Islet precursor cell (in vitro differentiated cells): ENCODE measurements around the gene ONECUT3.

ENCODE experiments used
- DNase-seq: peaks from one replicate; pipeline ENCODE4 v3.0.0-alpha.2; 2018

The ONECUT3 gene

DNA sequence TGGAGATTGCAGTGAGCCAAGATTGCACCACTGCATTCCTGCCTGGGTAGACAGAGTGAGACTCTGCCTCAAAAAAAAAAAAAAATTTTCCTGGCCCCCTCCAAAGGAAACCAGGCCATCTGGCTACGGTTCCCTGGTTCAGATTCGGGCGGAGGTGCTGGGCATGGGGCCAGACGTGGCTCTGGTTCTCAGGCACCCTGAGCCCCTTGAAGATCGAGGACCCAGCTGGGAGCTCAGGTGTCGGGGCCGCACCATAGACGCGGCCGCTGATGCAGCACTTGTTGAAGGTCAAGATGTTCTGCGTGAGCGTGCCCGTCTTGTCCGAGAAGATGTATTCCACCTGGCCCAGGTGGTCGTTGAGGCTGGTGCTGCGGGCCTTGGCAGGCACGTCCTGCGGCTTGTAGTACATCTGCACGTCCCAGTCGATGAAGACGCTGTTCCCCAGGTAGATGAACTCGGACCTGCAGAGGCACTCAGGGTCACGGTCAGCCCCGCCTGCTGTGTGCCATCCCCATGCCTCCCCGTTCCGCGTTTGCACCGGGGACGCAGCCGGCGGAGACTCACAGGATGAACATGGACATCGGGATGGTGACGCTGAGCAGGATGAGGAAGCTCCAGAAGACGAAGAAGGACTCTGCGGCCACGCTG is 46.5 kb downstream of the ONECUT3 start:
- DNase-seq, result no peak

DNA sequence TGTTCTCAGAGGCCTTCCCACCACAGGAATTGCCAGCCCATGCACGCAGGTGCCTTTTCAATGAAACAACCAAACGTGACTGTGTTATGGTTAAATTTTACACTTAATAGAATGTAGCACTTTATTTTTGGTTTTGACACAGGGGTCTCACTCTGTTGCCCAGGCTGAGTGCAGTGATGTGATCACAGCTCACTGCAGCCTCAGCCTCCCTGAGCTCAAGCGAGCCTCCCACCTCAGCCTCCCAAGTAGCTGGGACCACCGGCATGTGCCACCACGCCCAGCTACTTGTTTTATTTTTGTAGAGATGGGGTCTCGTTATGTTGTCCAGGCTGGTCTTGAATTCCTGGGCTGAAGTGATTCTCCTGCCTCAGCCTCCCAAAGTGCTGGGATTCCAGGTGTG is 51.6 kb downstream of the ONECUT3 start:
- DNase-seq, result no peak

GRCh38 chr19:1805401-1806183 is 52.3 kb downstream of the ONECUT3 start:
- DNase-seq, result no peak

DNA sequence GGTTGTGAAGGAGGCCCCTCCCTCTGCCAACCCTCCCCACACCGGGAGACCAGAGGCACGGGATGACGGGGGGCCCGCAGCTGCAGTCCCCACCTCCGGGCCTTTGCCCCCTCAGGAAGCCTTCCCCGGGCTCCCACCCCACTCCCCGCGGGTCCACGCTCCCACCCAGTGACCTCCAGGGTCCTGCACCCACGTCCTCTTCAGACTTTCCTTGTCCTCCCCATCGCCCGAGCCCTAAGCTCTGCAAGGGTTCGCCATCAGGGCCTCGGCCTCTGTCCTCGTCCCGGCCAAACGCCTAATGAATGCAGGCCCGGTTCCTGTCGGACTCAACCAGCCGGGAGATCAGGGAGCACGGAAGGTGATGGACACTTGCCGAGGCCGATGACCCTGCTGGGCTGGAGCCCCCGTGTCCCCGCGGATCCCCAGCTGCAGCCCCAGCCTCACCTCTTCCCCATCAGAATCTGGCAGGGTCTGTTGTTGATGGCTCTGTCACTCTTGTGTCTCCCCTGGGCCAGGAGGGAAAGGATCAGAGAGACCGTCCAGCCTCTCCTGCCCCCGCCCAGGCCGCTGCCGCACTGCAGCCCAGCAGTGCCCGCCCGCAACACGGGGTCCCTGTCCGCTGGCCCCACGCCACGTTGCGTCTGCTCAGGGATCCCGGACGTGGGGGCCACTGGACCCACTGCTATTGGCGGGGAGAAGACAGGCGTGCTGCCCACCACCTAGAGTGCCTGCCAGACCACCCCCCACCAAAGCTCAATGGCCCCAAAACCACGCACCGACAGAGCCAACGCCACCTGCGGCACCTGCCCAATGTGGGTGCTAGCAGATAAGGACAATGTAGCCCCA is 53.1 kb downstream of the ONECUT3 start:
- DNase-seq, result no peak

DNA sequence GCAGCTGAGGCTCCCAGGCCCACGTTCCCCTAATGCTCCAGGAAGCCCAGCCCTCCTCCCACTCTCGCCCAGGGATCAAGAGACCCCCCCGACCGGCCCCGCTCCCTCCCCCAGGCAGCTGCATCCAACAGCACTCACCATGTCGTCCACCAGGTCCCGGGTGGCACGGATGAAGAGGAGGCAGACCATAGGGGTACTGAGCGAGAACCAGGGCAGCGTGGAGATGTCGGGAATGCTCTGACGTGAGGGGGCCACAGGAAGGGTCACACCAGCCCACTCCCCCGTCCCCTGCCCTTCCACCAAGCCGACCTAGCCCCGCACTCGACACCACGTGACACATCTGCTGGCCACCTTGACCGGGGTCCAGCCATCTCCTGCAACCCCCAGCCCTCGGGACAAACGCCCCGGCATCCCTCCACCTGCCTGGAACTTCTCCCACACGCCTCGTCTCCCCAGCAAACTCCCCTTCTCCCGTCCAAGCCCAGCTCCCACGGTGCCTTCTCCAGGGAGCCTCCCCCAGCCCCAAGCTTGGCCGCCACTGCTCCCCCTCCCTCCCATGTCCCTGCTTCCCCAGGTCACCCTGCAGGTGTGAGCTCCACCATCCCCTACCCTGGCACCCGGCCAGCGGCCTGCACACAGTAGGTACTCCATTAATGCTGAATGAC is 53.9 kb downstream of the ONECUT3 start:
- DNase-seq, result no peak

GRCh38 chr19:1807695-1808394 is 54.5 kb downstream of the ONECUT3 start:
- DNase-seq, result no peak

- DNase-seq, result no peak
Observed at GRCh38 chr19:1808395-1808731, 55.1 kb downstream of the ONECUT3 start.

DNA sequence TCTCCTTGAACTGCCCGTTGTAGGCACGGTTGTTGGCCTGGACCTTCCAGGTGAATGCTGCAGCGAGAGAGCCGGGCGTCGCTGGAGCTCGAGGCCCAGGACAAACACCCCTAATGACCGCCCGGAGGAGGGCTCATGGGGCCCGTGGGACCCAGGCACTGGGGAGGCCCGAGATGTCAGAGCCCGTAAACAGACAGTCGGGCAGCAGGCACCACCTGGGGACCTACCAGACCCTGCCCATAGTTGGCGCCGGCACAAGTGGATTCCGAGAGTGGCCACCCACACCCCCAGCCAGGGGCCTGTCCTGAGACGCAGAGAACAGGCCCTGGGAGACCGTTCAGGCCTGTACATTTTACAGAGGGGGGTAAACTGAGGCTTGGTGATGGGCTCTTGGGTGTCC is 56.4 kb downstream of the ONECUT3 start:
- no peak for DNase-seq

DNA sequence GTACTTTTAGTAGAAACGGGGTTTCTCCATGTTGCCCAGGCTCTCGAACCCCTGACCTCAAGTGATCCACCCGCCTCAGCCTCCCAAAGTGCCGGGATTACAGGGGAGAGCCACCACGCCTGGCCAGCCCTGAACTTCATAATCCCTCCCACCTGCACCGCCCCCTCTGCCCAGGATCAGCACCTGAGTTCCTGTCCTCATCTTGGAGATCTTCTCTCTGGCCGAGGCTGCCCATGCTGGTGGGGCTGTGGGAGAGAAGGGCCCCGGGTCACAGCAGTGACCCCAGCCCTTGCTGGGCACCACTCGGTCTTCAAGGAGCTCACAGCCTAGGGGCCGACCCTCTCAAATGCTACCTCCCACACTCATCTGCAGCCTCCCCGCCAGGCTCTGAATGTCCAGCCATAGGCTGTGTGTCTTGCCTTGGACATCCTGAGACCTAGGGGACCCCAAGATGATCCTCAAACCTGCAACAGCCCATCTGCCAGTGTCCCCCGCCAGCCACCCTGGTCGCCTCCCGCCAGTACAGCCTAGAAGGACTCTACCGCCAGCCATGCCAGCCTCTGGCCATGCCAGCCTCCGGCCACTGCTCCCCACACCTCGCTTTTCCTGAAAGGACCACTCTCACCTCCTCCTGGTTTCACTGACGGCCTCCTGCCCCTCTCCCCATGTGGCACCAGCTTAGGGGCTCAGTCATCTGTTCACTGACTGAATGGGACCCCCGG is 57.3 kb downstream of the ONECUT3 start:
- DNase-seq, result no peak

GRCh38 chr19:1811472-1811894 is 58.2 kb downstream of the ONECUT3 start:
- peak; percentile 82 for DNase-seq

- no peak for DNase-seq
Observed at GRCh38 chr19:1811942-1812425, 58.7 kb downstream of the ONECUT3 start, which contains the start of gene ATP8B3. TSS of gene ATP8B3 (minus strand) at chr19:1812276. CDS start at chr19:1811736, 540 bp downstream.

- DNase-seq, result peak; percentile 99
Observed at GRCh38 chr19:1812426-1813191, 59.3 kb downstream of the ONECUT3 start.

GRCh38 chr19:1813192-1814182 is 60.2 kb downstream of the ONECUT3 start:
- DNase-seq, result no peak

- DNase-seq, result no peak
Observed at GRCh38 chr19:1814391-1814790, 61.1 kb downstream of the ONECUT3 start.

DNA sequence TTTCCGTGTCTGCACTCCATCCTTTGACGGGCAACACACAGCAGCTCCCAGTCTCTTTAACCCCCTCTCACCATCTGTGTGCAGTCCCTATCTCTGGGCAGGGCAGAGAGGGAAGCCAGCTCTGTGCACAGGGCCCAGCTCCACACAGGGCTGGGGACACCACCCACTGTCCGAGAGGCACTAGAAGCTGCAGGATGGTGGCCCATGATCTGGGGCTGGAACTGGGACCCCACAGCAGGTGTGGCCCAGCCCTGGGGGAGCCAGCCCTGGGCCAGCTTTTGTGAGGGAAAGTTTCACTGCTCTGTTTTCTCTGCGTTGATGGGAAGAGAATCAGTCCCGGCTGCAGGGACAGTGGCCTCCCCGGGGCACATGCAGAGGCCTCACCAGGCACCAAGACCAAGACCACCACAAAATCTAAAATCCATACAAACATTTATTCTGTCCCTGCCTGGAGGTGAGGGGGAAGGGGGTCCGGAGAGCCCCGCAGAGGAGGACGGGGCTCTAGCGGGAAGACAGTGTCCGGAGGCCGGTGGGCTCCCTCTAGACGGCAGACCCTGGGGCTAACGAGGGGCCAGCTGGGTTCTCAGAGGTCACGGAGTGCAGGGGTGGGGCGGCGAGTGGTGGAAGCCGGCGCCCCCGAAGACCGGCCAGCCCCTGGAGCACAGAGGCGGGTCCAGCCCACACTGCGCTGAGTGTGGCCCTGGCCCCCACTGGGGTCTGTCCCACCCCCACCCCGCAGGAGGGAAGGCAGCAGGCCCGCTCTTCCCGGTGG is 61.7 kb downstream of the ONECUT3 start:
- no peak for DNase-seq

- DNase-seq, result no peak
Observed at GRCh38 chr19:1815605-1816529, 62.6 kb downstream of the ONECUT3 start.

GRCh38 chr19:1816530-1817298 is 63.4 kb downstream of the ONECUT3 start:
- DNase-seq, result no peak
